GM23338 (cell line): ENCODE data around the gene FAU. TPM values are rescaled to one million over a fixed set of nuclear protein-coding genes. Genes with fewer than 3 reads are reported as not detected.

Experiments
- ATAC-seq: fragments of 200-7000 bp; cut with Tn5 transposase; 3 replicates; pipeline ENCODE4 v1.9.1; 2020
- DNase-seq: peaks from one replicate; pipeline ENCODE4 v3.0.0-alpha.2; 2015; ENCODE audit warnings: low spot score
- H2AFZ ChIP-seq: fragments of 200-600 bp; sonication (generic); 2 replicates; pipeline ENCODE4 v1.8.0; 2016; ENCODE audit warnings: antibody characterized with exemption, mild to moderate bottlenecking, moderate library complexity
- H3F3A ChIP-seq: fragments of 200-600 bp; sonication (generic); replicated peaks from 2 replicates; pipeline ENCODE4 v1.8.0; 2017; ENCODE audit warnings: antibody characterized with exemption, mixed run types, low read depth
- H3K27ac ChIP-seq: fragments of 200-600 bp; sonication (generic); 2 replicates; pipeline ENCODE4 v1.6.1; 2016; ENCODE audit warnings: low read depth
- H3K27me3 ChIP-seq: fragments of 200-600 bp; sonication (generic); 2 replicates; pipeline ENCODE4 v1.8.0; 2016; ENCODE audit warnings: mild to moderate bottlenecking, mixed run types, moderate library complexity; ENCODE audit not compliant: insufficient read depth
- H3K36me3 ChIP-seq: fragments of 200-600 bp; sonication (generic); 2 replicates; pipeline ENCODE4 v1.8.0; 2016; ENCODE audit warnings: mild to moderate bottlenecking; ENCODE audit not compliant: insufficient read depth
- H3K4me1 ChIP-seq: fragments of 200-600 bp; sonication (generic); 2 replicates; pipeline ENCODE4 v1.8.0; 2016; ENCODE audit warnings: mild to moderate bottlenecking, moderate library complexity; ENCODE audit not compliant: insufficient read depth
- H3K4me2 ChIP-seq: fragments of 200-600 bp; sonication (generic); 2 replicates; pipeline ENCODE4 v1.7.1; 2017; ENCODE audit warnings: mixed run types
- H3K4me3 ChIP-seq: fragments of 200-600 bp; sonication (generic); 2 replicates; pipeline ENCODE4 v1.6.1; 2016; ENCODE audit warnings: mixed run types
- H3K79me2 ChIP-seq: fragments of 200-600 bp; sonication (generic); replicated peaks from 2 replicates; pipeline ENCODE4 v1.8.0; 2017; ENCODE audit warnings: mild to moderate bottlenecking; ENCODE audit not compliant: insufficient read depth
- H3K9me2 ChIP-seq: fragments of 200-600 bp; sonication (generic); 2 replicates; pipeline ENCODE4 v1.8.0; 2017; ENCODE audit not compliant: insufficient read depth
- H4K20me1 ChIP-seq: fragments of 200-600 bp; sonication (generic); replicated peaks from 2 replicates; pipeline ENCODE4 v1.8.0; 2017; ENCODE audit warnings: mild to moderate bottlenecking; ENCODE audit not compliant: insufficient read depth
- H3K27ac Mint-ChIP-seq: 2 replicates; pipeline ENCODE4 v1.8.0; 2020; ENCODE audit warnings: inconsistent platforms, mild to moderate bottlenecking, moderate library complexity, mixed read lengths
- H3K27me3 Mint-ChIP-seq: 3 replicates; pipeline ENCODE4 v1.8.0; 2022; ENCODE audit warnings: low read depth, mild to moderate bottlenecking, moderate library complexity, mixed read lengths, inconsistent platforms; ENCODE audit not compliant: insufficient read depth, poor library complexity
- H3K36me3 Mint-ChIP-seq: 3 replicates; pipeline ENCODE4 v1.8.0; 2021; ENCODE audit warnings: low read depth, mild to moderate bottlenecking, inconsistent platforms, moderate library complexity, mixed read lengths
- H3K4me1 Mint-ChIP-seq: 3 replicates; pipeline ENCODE4 v1.8.0; 2020; ENCODE audit warnings: mild to moderate bottlenecking, inconsistent platforms, mixed read lengths
- H3K4me3 Mint-ChIP-seq: 3 replicates; pipeline ENCODE4 v1.8.0; 2021; ENCODE audit warnings: moderate library complexity, mild to moderate bottlenecking, inconsistent platforms, mixed read lengths
- H3K9me3 Mint-ChIP-seq: 3 replicates; pipeline ENCODE4 v1.8.0; 2020; ENCODE audit warnings: moderate library complexity, mild to moderate bottlenecking, inconsistent platforms, mixed read lengths
- CREB1 ChIP-seq: fragments of 250-450 bp; sonication (Bioruptor Pico); IDR thresholded peaks from 2 replicates; pipeline ENCODE4 v1.5.0; 2020; ENCODE audit warnings: low read depth, mild to moderate bottlenecking, moderate library complexity
- EZH2 ChIP-seq: fragments of 200-600 bp; sonication (generic); IDR thresholded peaks from one replicate; pipeline ENCODE4 v1.8.0; 2017; ENCODE audit warnings: antibody characterized with exemption, mild to moderate bottlenecking, low read depth; ENCODE audit not compliant: unreplicated experiment
- EZH2phosphoT487 ChIP-seq: fragments of 200-600 bp; sonication (generic); IDR thresholded peaks from one replicate; pipeline ENCODE4 v1.8.1; 2018; ENCODE audit warnings: antibody characterized with exemption; ENCODE audit not compliant: unreplicated experiment
- JUNB ChIP-seq: IDR thresholded peaks from one replicate; pipeline ENCODE4 v1.6.1; 2016; ENCODE audit warnings: antibody characterized with exemption; ENCODE audit not compliant: unreplicated experiment
- NANOG ChIP-seq: IDR thresholded peaks from 2 replicates; pipeline ENCODE4 v1.6.1; 2016; ENCODE audit warnings: antibody characterized with exemption, borderline replicate concordance
- POLR2AphosphoS5 ChIP-seq: IDR thresholded peaks from 2 replicates; pipeline ENCODE4 v1.6.1; 2016; ENCODE audit warnings: antibody characterized with exemption, low read depth
- REST ChIP-seq: IDR thresholded peaks from one replicate; pipeline ENCODE4 v1.6.1; 2018; ENCODE audit warnings: antibody characterized with exemption; ENCODE audit not compliant: unreplicated experiment
- STAT1 ChIP-seq: IDR thresholded peaks from one replicate; pipeline ENCODE4 v1.6.1; 2016; ENCODE audit warnings: antibody characterized with exemption; ENCODE audit not compliant: unreplicated experiment
- ZNF114 ChIP-seq: fragments of 250-450 bp; sonication (Bioruptor Pico); IDR thresholded peaks from 2 replicates; pipeline ENCODE4 v1.5.0; 2020; ENCODE audit warnings: mild to moderate bottlenecking, moderate library complexity
- ZNF331 ChIP-seq: fragments of 250-450 bp; sonication (Bioruptor Pico); IDR thresholded peaks from 2 replicates; pipeline ENCODE4 v1.5.0; 2020; ENCODE audit warnings: low read depth, mild to moderate bottlenecking, moderate library complexity
- ZNF462 ChIP-seq: fragments of 250-450 bp; sonication (Bioruptor Pico); IDR thresholded peaks from 2 replicates; pipeline ENCODE4 v1.5.0; 2020; ENCODE audit warnings: mild to moderate bottlenecking, moderate library complexity
- polyA plus RNA-seq: library from polyadenylated mRNA; unstranded; fragments of >200 nt; fragmentation: Nextera tagmentation; extraction: Ambion mirVana; gene quantifications from 2 replicates; pipeline ENCODE4 v1.2.1, GENCODE V29; 2016
- total RNA-seq: library from RNA; depleted of rRNA; stranded (reverse); fragments of >200 nt; shearing (Covaris generic); gene quantifications from 2 replicates; pipeline ENCODE4 v1.2.3, GENCODE V29; 2014
- TF ChIP-seq, protein P1 (sequence below): IDR thresholded peaks from 2 replicates; pipeline ENCODE4 v1.6.1; 2016; ENCODE audit warnings: antibody characterized with exemption
- TF ChIP-seq, protein P2 (sequence below), 2 experiments: fragments of 200-600 bp in 1 of 2; sonication (generic) in 1 of 2; conservative IDR thresholded peaks; 2 replicates each; pipeline versions ENCODE4 v1.5.1 to v1.6.1; 2016 to 2017; ENCODE audit warnings: antibody characterized with exemption in 2 of 2, low read depth in 2 of 2, mild to moderate bottlenecking in 2 of 2, moderate library complexity in 1 of 2

The FAU gene
- total and polyA plus RNA-seq, 2 experiments from 2014 or later, result 262 to 1,177 TPM

DNA sequence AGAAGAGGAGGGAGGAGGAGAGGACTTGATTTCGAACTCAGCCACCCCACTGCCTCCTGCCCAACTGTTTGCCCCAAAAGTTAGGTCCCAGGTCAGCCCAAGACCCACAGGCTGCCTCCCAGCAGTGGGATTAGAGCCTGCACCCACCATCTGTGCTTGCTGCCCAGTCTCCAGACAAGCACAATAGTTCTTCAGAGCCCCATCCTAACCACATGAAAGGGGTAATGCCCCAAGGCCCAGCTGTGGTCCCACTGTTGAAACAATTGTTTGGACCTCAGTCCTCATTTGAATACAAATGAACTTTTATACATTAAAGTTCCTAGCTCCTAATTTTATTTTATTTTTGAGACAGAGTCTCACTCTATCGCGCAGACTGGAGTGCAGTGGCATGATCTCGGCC, 31.3 kb downstream of the FAU start:
- DNase-seq (no peak), ATAC-seq (no peak)
- no peak for TF ChIP-seq ZNF114 (CRISPR knock-in tag)
- TF ChIP-seq REST, result no peak
- TF ChIP-seq JUNB, result no peak
- TF ChIP-seq CREB1, result no peak
- TF ChIP-seq STAT1, result no peak
- TF ChIP-seq EZH2, result no peak
- no peak for TF ChIP-seq EZH2phosphoT487
- TF ChIP-seq, protein P1, sequence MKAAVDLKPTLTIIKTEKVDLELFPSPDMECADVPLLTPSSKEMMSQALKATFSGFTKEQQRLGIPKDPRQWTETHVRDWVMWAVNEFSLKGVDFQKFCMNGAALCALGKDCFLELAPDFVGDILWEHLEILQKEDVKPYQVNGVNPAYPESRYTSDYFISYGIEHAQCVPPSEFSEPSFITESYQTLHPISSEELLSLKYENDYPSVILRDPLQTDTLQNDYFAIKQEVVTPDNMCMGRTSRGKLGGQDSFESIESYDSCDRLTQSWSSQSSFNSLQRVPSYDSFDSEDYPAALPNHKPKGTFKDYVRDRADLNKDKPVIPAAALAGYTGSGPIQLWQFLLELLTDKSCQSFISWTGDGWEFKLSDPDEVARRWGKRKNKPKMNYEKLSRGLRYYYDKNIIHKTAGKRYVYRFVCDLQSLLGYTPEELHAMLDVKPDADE, result no peak
- TF ChIP-seq POLR2AphosphoS5, result no peak
- TF ChIP-seq ZNF462 (CRISPR knock-in tag), result no peak
- TF ChIP-seq, protein P2, sequence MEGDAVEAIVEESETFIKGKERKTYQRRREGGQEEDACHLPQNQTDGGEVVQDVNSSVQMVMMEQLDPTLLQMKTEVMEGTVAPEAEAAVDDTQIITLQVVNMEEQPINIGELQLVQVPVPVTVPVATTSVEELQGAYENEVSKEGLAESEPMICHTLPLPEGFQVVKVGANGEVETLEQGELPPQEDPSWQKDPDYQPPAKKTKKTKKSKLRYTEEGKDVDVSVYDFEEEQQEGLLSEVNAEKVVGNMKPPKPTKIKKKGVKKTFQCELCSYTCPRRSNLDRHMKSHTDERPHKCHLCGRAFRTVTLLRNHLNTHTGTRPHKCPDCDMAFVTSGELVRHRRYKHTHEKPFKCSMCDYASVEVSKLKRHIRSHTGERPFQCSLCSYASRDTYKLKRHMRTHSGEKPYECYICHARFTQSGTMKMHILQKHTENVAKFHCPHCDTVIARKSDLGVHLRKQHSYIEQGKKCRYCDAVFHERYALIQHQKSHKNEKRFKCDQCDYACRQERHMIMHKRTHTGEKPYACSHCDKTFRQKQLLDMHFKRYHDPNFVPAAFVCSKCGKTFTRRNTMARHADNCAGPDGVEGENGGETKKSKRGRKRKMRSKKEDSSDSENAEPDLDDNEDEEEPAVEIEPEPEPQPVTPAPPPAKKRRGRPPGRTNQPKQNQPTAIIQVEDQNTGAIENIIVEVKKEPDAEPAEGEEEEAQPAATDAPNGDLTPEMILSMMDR (conservative IDR thresholded peaks at IDR 0.05; ENCODE audit: low read depth in 2 of 2), result no peak
- TF ChIP-seq NANOG, result no peak
- TF ChIP-seq ZNF331 (CRISPR knock-in tag), result no peak
- Mint-ChIP-seq H3K27ac (no peak overlapping the region), H3K36me3 (peaks cover 4% of the 10 kb centered on the region; the same call in 2 of the 3 replicates), H3K27me3 (peaks cover 4% of the 10 kb centered on the region), H3K4me3 (no peak overlapping the region), H3K9me3 (no peaks in the 10 kb centered on the region), H3K4me1 (no peaks in the 10 kb centered on the region)
- H3K27me3 ChIP-seq, result no peaks in the 10 kb centered on the region
- no peaks in the 10 kb centered on the region for H3K36me3 ChIP-seq
- no peaks in the 10 kb centered on the region for H3K79me2 ChIP-seq
- no peak overlapping the region for H2AFZ ChIP-seq
- H3K4me1 ChIP-seq, result no peaks in the 10 kb centered on the region
- no peak overlapping the region for H3K4me2 ChIP-seq
- H3K4me3 ChIP-seq, result no peak overlapping the region
- H3F3A ChIP-seq, result no peaks in the 10 kb centered on the region
- H4K20me1 ChIP-seq, result no peaks in the 10 kb centered on the region
- no peaks in the 10 kb centered on the region for H3K9me2 ChIP-seq
- no peak overlapping the region for H3K27ac ChIP-seq
